Middle frontal gyrus (tissue), 1 donor: ENCODE results near the gene SLC13A1.

Experiments used
- DNase-seq: peaks from one replicate; pipeline ENCODE4 v3.0.0-alpha.2; 2015; ENCODE audit warnings: low spot score; ENCODE audit errors: extremely low spot score

The SLC13A1 gene

DNA sequence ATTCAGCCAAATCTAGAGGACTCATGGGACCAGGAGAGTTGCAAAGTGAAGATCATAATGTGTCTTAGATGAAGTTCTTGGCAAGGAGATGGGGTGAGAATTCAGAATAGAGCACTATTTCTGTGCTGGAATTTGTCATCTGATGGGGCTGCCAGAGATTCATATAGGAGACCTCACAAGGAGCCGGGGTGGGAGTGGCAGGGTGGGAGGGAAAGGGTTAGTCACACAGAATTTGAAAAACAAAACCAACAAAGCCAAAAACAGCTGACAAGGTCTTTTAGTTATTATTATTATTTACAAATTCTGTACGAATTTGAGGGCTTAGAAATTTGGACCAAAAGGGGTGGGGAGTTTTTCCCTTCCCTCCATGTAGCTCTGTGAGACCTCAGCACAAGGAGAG lies 1.7 kb downstream of the SLC13A1 start:
- no peak for DNase-seq

DNA sequence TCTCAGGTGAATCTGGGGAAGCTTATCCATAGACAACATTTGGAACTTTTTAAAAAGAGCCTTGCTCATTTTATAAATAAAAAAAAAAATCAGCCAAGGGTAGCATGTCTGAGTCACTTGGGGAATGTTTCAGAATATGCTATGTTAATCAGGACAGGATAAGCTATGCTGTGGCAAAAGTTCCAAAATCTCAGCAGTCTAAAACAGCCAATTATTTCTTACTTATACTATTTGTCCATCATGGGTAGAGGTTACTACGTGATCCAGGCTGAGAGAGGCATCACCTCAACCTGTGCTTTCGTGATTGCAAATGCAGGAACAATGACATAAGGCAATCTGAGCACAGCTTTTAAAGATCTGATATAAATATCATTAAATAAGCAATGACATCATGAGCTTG lies 6.5 kb downstream of the SLC13A1 start:
- no peak for DNase-seq

- no peak for DNase-seq
Measured at GRCh38 chr7:123191132-123191531, 8.6 kb downstream of the SLC13A1 start.

GRCh38 chr7:123190109-123190831 lies 9.5 kb downstream of the SLC13A1 start:
- no peak for DNase-seq

GRCh38 chr7:123185756-123186155 lies 14.0 kb downstream of the SLC13A1 start:
- no peak for DNase-seq

- no peak for DNase-seq
Measured at GRCh38 chr7:123184271-123184670, 15.5 kb downstream of the SLC13A1 start.

- no peak for DNase-seq
Measured at GRCh38 chr7:123183431-123183830, 16.3 kb downstream of the SLC13A1 start.

- DNase-seq: no peak
Measured at GRCh38 chr7:123177442-123177841, 22.3 kb downstream of the SLC13A1 start.

DNA sequence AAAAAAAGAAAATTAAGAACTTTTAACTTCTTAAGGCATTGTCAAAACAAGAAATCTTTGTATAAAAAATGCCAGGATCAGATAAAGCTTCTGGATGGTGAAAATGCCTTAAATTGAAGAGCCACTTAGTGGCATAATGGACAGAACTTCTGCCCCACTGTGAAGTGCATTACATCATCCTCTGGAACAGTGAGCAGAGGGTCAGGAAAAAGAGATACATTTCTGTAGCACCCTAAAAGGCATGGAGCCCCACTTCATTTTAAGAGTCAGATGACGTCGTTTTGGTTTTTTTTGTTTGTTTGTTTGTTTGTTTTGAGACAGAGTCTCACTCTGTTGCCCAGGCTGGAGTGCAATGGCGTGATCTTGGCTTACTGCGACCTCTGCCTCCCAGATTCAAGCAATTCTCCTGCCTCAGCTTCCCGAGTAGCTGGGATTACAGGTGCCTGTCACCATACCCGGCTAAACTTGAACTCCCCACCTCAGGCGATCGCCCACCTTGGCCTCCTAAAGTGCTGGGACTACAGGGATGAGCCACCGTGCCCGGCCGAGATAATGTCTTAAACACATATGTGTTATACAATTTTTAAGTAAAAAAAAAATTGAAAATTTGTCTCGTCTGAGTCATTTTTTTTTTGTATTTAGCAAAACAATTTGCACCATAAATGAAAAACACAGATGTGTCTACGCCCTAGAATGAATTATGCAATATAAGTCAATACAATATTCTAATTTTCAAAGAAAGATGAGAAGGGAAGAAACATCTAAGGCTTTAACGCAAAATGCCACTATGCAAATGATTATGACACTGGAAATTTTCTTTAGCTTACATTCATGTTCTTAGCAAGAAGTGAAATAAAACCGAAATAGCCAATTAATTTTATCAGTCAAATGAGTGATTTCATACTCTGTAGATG lies 29.2 kb downstream of the SLC13A1 start:
- no peak for DNase-seq

GRCh38 chr7:123169065-123169464 lies 30.7 kb downstream of the SLC13A1 start:
- DNase-seq: no peak

DNA sequence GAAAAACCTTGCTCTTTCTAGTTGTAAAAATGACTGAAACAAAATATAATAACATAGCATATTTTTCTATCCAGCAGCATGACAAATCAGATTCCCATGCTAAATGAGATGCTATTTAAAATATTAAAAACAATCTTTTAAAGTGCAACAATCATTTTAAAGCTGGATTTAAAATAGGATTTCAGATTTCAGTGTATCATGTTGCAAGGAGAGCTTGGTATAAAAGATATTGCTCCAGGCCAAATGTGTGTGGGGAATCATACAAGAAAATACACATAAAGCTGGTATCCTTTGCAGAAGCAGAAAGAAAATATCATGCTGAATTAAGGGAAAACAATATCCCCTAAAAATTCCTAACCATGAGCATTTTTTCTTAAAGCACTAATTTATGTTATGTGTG lies 42.2 kb downstream of the SLC13A1 start:
- DNase-seq: no peak

DNA sequence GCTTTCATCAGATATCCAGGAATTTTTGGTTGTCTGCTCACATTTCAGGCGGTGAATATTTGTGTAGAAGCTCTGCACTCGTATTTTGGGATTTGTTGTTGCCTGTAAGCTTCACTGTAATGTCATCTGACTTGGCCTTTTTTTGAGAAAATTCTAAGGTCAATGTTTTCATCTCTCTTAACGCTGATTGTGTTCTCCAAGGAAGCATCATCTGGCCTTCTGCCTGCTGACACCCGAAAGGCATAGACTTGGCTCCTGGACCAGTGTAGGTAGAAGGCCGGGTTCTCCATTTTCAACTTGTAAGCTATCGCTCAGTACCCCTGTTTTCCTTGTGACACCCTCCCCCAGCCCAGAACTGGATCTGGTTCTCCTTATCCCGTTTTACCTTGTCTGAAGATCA lies 44.2 kb downstream of the SLC13A1 start:
- DNase-seq: no peak

- DNase-seq: peak; percentile 47
Measured at GRCh38 chr7:123154231-123154860, 45.4 kb downstream of the SLC13A1 start.

- no peak for DNase-seq
Measured at GRCh38 chr7:123151443-123151842, 48.3 kb downstream of the SLC13A1 start.

DNA sequence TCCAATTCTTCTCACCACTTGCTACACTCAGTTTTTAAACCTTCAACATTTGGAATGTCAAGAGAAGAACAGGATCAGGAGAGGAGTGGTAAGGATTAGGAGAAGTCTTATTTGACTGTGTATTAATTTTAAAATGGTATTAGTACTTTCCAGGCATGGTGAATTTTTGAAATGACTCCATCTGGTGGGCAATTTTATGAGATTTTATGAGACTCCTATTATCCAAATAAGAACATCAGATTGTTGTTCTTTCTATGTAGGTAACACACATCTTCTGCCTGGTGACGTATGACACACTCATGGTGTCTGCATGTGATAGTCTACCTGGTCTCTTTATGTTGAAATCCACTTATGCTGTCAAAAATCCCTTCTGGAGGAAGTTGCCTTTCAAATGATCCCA lies 51.0 kb downstream of the SLC13A1 start:
- DNase-seq: no peak

DNA sequence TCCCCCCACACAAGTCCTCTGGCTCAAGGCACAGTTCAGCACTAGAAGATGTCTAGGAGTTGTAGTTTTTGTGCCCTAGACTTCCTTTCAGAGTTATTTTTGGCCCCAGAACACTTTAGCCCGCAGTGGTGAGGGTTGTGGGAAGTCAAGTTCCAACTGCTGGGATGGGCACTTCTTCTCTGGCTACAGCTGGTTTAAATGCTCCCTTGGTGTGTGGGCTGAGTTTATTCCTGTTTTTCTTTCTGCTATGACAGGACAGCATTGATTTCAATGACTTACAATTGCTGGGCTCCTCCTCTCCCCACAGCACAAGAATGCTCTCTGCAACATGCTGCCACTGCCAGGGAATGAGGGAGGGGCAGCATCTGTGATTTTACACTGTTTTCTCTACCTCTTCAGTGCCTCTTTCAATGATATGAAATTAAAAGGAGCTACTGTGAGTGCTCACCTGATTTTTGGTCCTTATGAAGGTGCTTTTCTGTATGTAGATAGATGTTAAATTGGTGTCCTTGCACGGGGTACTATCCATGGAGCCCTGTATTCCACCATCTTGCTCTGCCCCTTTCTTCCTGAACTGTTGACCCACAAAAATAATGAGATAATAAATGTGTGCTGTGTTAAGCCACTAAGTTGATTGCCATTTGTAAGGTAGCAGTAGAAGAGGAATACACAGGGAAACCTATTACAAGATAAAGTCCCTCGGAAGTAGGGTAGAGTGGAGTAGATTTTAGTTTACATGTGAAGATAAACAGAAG lies 56.3 kb downstream of the SLC13A1 start:
- no peak for DNase-seq

GRCh38 chr7:123140561-123140960 lies 59.2 kb downstream of the SLC13A1 start:
- no peak for DNase-seq

DNA sequence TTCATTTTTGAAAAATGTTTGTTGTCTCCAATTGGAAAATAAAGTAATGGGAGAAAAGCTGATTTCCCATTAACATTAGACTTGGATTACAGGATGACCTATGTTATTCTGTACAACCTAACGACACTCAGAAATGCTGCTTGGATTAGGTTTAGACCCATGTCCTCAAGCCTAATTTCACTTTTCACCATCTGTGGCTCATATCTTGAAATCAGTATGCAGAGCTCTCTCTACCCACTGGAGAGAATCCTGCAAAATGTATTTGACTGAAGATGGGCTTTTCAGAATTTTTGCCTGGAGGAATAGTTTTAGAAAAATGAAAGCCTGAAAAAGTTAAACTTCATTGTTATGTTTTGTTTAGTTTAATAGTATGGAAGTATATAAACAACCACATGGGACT lies 63.8 kb downstream of the SLC13A1 start:
- no peak for DNase-seq

- no peak for DNase-seq
Measured at GRCh38 chr7:123133924-123134323, 65.8 kb downstream of the SLC13A1 start.

- DNase-seq: no peak
Measured at GRCh38 chr7:123131961-123132360, 67.8 kb downstream of the SLC13A1 start.

GRCh38 chr7:123131556-123131955 lies 68.2 kb downstream of the SLC13A1 start:
- no peak for DNase-seq
